Vagina (tissue), 2 donors: ENCODE results near the gene KRTAP5-7.
"Not testable (repeated sequence)": the region's sequence is repeated elsewhere in the genome, so short reads cannot be mapped to it uniquely, and the experiment has no call there.

ENCODE experiments used
- POLR2A ChIP-seq, 2 donors: fragments of 450-650 bp; IDR thresholded peaks; one replicate each; pipeline ENCODE4 v1.6.1; 2017; ENCODE audit warnings: antibody characterized with exemption in 2 of 2, mild to moderate bottlenecking in 2 of 2, moderate library complexity in 2 of 2
- POLR2AphosphoS5 ChIP-seq, 2 donors: sonication (generic); formaldehyde crosslinking; IDR thresholded peaks; one replicate each; pipeline ENCODE4 v1.9.0; 2017; ENCODE audit warnings: antibody characterized with exemption in 2 of 2, mild to moderate bottlenecking in 2 of 2, low read depth in 1 of 2; ENCODE audit not compliant: insufficient read depth in 1 of 2
- TF ChIP-seq, protein P1 (sequence below), 3 experiments: fragments of 450-650 bp in 2 of 3; fragments of 200-600 bp in 1 of 3; sonication (generic) in 1 of 3; IDR thresholded peaks; one replicate each; pipeline ENCODE4 v1.5.1; 2017 to 2019; ENCODE audit warnings: antibody characterized with exemption in 3 of 3, mild to moderate bottlenecking in 2 of 3, moderate library complexity in 2 of 3

DNA sequence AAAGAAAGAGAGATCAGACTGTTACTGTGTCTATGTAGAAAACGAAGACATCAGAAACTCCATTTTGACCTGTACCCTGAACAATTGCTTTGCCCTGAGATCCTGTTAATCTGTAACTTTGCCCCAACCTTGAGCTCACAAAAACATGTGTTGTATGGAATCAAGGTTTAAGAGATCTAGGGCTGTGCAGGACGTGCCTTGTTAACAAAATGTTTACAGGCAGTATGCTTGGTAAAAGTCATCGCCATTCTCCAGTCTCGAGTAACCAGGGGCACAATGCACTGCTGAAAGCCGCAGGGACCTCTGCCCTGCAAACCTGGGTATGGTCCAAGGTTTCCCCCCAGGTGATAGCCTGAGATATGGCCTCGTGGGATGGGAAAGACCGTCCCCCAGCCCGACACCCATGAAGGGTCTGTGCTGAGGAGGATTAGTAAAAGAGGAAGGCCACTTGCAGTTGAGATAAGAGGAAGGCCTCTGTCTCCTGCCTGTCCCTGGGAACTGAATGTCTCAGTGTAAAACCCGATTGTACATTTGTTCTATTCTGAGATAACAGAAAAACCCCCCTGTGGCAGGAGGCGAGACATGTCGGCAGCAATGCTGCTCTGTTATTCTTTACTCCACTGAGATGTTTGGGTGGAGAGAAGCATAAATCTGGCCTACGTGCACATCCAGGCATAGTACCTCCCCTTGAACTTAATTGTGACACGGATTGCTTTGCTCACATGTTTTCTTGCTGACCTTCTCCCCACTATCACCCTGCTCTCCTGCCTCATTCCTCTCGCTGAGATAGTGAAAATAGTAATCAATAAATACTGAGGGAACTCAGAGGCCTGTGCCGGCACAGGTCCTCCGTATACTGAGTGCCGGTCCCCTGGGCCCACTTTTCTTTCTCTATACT is 7.9 kb downstream of the KRTAP5-7 start:
- not testable (repeated sequence) for TF ChIP-seq POLR2A (IDR thresholded peaks at IDR 0.05); POLR2AphosphoS5 (IDR thresholded peaks at IDR 0.05; ENCODE audit: insufficient read depth in 1 of 2, low read depth in 1 of 2)
- TF ChIP-seq, protein P1, sequence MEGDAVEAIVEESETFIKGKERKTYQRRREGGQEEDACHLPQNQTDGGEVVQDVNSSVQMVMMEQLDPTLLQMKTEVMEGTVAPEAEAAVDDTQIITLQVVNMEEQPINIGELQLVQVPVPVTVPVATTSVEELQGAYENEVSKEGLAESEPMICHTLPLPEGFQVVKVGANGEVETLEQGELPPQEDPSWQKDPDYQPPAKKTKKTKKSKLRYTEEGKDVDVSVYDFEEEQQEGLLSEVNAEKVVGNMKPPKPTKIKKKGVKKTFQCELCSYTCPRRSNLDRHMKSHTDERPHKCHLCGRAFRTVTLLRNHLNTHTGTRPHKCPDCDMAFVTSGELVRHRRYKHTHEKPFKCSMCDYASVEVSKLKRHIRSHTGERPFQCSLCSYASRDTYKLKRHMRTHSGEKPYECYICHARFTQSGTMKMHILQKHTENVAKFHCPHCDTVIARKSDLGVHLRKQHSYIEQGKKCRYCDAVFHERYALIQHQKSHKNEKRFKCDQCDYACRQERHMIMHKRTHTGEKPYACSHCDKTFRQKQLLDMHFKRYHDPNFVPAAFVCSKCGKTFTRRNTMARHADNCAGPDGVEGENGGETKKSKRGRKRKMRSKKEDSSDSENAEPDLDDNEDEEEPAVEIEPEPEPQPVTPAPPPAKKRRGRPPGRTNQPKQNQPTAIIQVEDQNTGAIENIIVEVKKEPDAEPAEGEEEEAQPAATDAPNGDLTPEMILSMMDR (IDR thresholded peaks at IDR 0.05), result not testable (repeated sequence)
